SU-DHL-6 (cell line): ENCODE results near the gene FCN2.
"Not testable (repeated sequence)": the region's sequence is repeated elsewhere in the genome, so short reads cannot be mapped to it uniquely, and the experiment has no call there.

Experiments used
- H2AFZ ChIP-seq: fragments of 200-600 bp; sonication (generic); 2 replicates; pipeline ENCODE4 v1.6.1; 2014; ENCODE audit warnings: low read depth, mild to moderate bottlenecking, moderate library complexity, mixed read lengths, antibody characterized with exemption, low read length; ENCODE audit not compliant: severe bottlenecking
- H3F3A ChIP-seq: fragments of 200-600 bp; shearing (Covaris generic); 2 replicates; pipeline ENCODE4 v1.6.0; 2016; ENCODE audit warnings: antibody characterized with exemption, mild to moderate bottlenecking; ENCODE audit not compliant: insufficient read depth
- H3K27ac ChIP-seq: fragments of 200-600 bp; sonication (generic); 2 replicates; pipeline ENCODE4 v1.5.1; 2016; ENCODE audit warnings: low read depth, mild to moderate bottlenecking, low read length, moderate library complexity, mixed read lengths
- H3K27me3 ChIP-seq: fragments of 200-600 bp; sonication (generic), shearing (Covaris generic); 2 replicates; pipeline ENCODE4 v1.6.0; 2014; ENCODE audit warnings: mild to moderate bottlenecking, low read length
- H3K36me3 ChIP-seq: fragments of 200-600 bp; sonication (generic); 2 replicates; pipeline ENCODE4 v1.6.1; 2014; ENCODE audit warnings: mild to moderate bottlenecking, low read length, mixed read lengths
- H3K4me2 ChIP-seq: fragments of 300-600, 200-600 bp; shearing (Covaris generic), sonication (generic); 2 replicates; pipeline ENCODE4 v1.6.0; 2014; ENCODE audit warnings: low read length, low read depth, mild to moderate bottlenecking; ENCODE audit not compliant: poor library complexity, severe bottlenecking
- H3K4me3 ChIP-seq: fragments of 200-600 bp; sonication (generic); 2 replicates; pipeline ENCODE4 v1.5.1; 2014; ENCODE audit warnings: antibody characterized with exemption, low read length, mild to moderate bottlenecking, mixed read lengths; ENCODE audit not compliant: insufficient read depth, poor library complexity, severe bottlenecking
- H3K79me2 ChIP-seq: fragments of 200-600 bp; sonication (generic); 2 replicates; pipeline ENCODE4 v1.6.1; 2014; ENCODE audit warnings: mild to moderate bottlenecking, low read length, moderate library complexity; ENCODE audit not compliant: insufficient read depth
- H3K9ac ChIP-seq: fragments of 200-600 bp; sonication (generic); 2 replicates; pipeline ENCODE4 v1.7.0; 2014; ENCODE audit warnings: mild to moderate bottlenecking, low read length
- H3K9me2 ChIP-seq: fragments of 200-600 bp; sonication (generic); replicated peaks from 2 replicates; pipeline ENCODE4 v1.6.1; 2014; ENCODE audit warnings: low read length; ENCODE audit not compliant: insufficient read depth
- H3K9me3 ChIP-seq: fragments of 200-600 bp; sonication (generic); 2 replicates; pipeline ENCODE4 v1.6.1; 2014; ENCODE audit warnings: low read length, mixed read lengths; ENCODE audit not compliant: insufficient read depth
- H4K20me1 ChIP-seq: fragments of 200-600 bp; sonication (generic); 2 replicates; pipeline ENCODE4 v1.6.1; 2014; ENCODE audit warnings: low read depth, mild to moderate bottlenecking, antibody characterized with exemption, low read length, moderate library complexity, mixed read lengths
- CTCF ChIP-seq: fragments of 200-600 bp; sonication (generic); IDR thresholded peaks from one replicate; pipeline ENCODE4 v1.5.1; 2017; ENCODE audit warnings: antibody characterized with exemption, mild to moderate bottlenecking, low read length, moderate library complexity; ENCODE audit not compliant: insufficient read depth, poor library complexity, severe bottlenecking
- EZH2phosphoT487 ChIP-seq: fragments of 200-600 bp; sonication (generic), shearing (Covaris generic); conservative IDR thresholded peaks from 2 replicates; pipeline ENCODE4 v1.6.1; 2018; ENCODE audit warnings: mild to moderate bottlenecking, antibody characterized with exemption, low read length, moderate library complexity, mixed read lengths

The FCN2 gene

GRCh38 chr9:134854541-134854981 is 26.0 kb upstream of the FCN2 start:
- Histone ChIP-seq H3K27ac (no peak overlapping the region), H3K9me2 (no peaks in the 10 kb centered on the region), H3K4me2 (no peak overlapping the region), H3K79me2 (no peaks in the 10 kb centered on the region), H4K20me1 (no peaks in the 10 kb centered on the region), H3K36me3 (no peaks in the 10 kb centered on the region), H3F3A (no peaks in the 10 kb centered on the region), H3K9me3 (peaks cover 15% of the 10 kb centered on the region; the same call in 1 of the 2 replicates), H3K27me3 (no peaks in the 10 kb centered on the region), H3K4me3 (no peak overlapping the region), H3K9ac (no peak overlapping the region), H2AFZ (no peak overlapping the region)
- TF ChIP-seq CTCF (no peak), EZH2phosphoT487 (no peak)

GRCh38 chr9:134855231-134855899 is 25.2 kb upstream of the FCN2 start:
- no peaks in the 10 kb centered on the region for H3F3A ChIP-seq
- H3K9me2 ChIP-seq, result no peaks in the 10 kb centered on the region
- peaks cover 15% of the 10 kb centered on the region; the same call in 1 of the 2 replicates for H3K9me3 ChIP-seq
- no peak overlapping the region for H3K9ac ChIP-seq
- no peak overlapping the region for H3K4me3 ChIP-seq
- no peak overlapping the region for H3K27ac ChIP-seq
- H3K36me3 ChIP-seq, result no peaks in the 10 kb centered on the region
- no peak overlapping the region for H3K4me2 ChIP-seq
- TF ChIP-seq EZH2phosphoT487 (no peak), CTCF (no peak)
- H2AFZ ChIP-seq, result no peak overlapping the region
- H3K27me3 ChIP-seq, result no peaks in the 10 kb centered on the region
- no peaks in the 10 kb centered on the region for H3K79me2 ChIP-seq
- no peaks in the 10 kb centered on the region for H4K20me1 ChIP-seq

- Histone ChIP-seq H3K4me3 (no peak overlapping the region), H3K9me3 (peaks cover 11% of the 10 kb centered on the region; the same call in 1 of the 2 replicates), H3K9me2 (no peaks in the 10 kb centered on the region), H3K36me3 (no peaks in the 10 kb centered on the region), H2AFZ (no peak overlapping the region), H3F3A (no peaks in the 10 kb centered on the region), H3K4me2 (no peak overlapping the region), H3K27me3 (no peaks in the 10 kb centered on the region), H3K79me2 (no peaks in the 10 kb centered on the region), H3K9ac (no peak overlapping the region), H3K27ac (no peak overlapping the region), H4K20me1 (no peaks in the 10 kb centered on the region)
- TF ChIP-seq CTCF (no peak), EZH2phosphoT487 (no peak)
Observed at GRCh38 chr9:134855900-134856377, 24.7 kb upstream of the FCN2 start.

GRCh38 chr9:134857451-134857850 is 23.2 kb upstream of the FCN2 start:
- H4K20me1 ChIP-seq, H3K9ac ChIP-seq, H3F3A ChIP-seq, H3K36me3 ChIP-seq, H3K27me3 ChIP-seq, H3K4me3 ChIP-seq, H2AFZ ChIP-seq, H3K4me2 ChIP-seq, H3K9me3 ChIP-seq, H3K27ac ChIP-seq, H3K79me2 ChIP-seq, H3K9me2 ChIP-seq: not testable (repeated sequence)
